Fibroblast of lung (primary cell): ENCODE measurements around the gene ZNF541. TPM values are rescaled to one million over a fixed set of nuclear protein-coding genes. Genes with fewer than 3 reads are reported as not detected.

Source experiments
- DNase-seq, 2 donors: peaks; one replicate each; pipeline versions ENCODE4 v3.0.0 to v3.0.0-alpha.2; 2010; ENCODE audit warnings: low read depth in 2 of 2
- H2AFZ ChIP-seq: 2 replicates; pipeline ENCODE4 v1.5.1; 2012; ENCODE audit warnings: low read length, control low read depth, inconsistent platforms
- H3K27ac ChIP-seq: 2 replicates; pipeline ENCODE4 v1.5.1; 2011; ENCODE audit warnings: low read length, control low read depth; ENCODE audit not compliant: insufficient read depth
- H3K27me3 ChIP-seq: 2 replicates; pipeline ENCODE4 v1.5.1; 2011; ENCODE audit warnings: mild to moderate bottlenecking, low read length; ENCODE audit not compliant: control insufficient read depth, insufficient read depth
- H3K36me3 ChIP-seq: 2 replicates; pipeline ENCODE4 v1.5.1; 2011; ENCODE audit warnings: low read length; ENCODE audit not compliant: control insufficient read depth, insufficient read depth
- H3K4me1 ChIP-seq: 2 replicates; pipeline ENCODE4 v1.5.1; 2011; ENCODE audit warnings: low read length; ENCODE audit not compliant: control insufficient read depth, insufficient read depth; ENCODE audit errors: extremely low read depth
- H3K4me2 ChIP-seq: 2 replicates; pipeline ENCODE4 v1.5.1; 2011; ENCODE audit warnings: low read length, control low read depth; ENCODE audit not compliant: insufficient read depth; ENCODE audit errors: extremely low read depth
- H3K4me3 ChIP-seq, 4 experiments: fragments of 200-600 bp in 1 of 4; sonication (generic) in 1 of 4; replicated peaks in 1 of 4; 2 replicates each; pipeline ENCODE4 v1.5.1; 2011 to 2016; ENCODE audit warnings: low read length in 4 of 4, low read depth in 3 of 4, mild to moderate bottlenecking in 3 of 4, control low read depth in 2 of 4, inconsistent platforms in 1 of 4, mixed read lengths in 1 of 4; ENCODE audit not compliant: insufficient read depth in 1 of 4; ENCODE audit errors: control extremely low read depth in 1 of 4
- H3K79me2 ChIP-seq: 2 replicates; pipeline ENCODE4 v1.5.1; 2012; ENCODE audit warnings: mild to moderate bottlenecking, low read length, inconsistent platforms; ENCODE audit not compliant: control insufficient read depth, insufficient read depth
- H3K9ac ChIP-seq: 2 replicates; pipeline ENCODE4 v1.5.1; 2011; ENCODE audit warnings: mild to moderate bottlenecking, low read length, control low read depth; ENCODE audit not compliant: insufficient read depth
- H3K9me3 ChIP-seq: 2 replicates; pipeline ENCODE4 v1.5.1; 2012; ENCODE audit warnings: low read depth, low read length; ENCODE audit not compliant: control insufficient read depth, insufficient read depth
- H4K20me1 ChIP-seq: 2 replicates; pipeline ENCODE4 v1.5.1; 2011; ENCODE audit warnings: low read length; ENCODE audit not compliant: control insufficient read depth, insufficient read depth; ENCODE audit errors: extremely low read depth
- EZH2 ChIP-seq: IDR thresholded peaks from 2 replicates; pipeline ENCODE4 v1.5.1; 2012; ENCODE audit warnings: low read length, control low read depth, mild to moderate bottlenecking; ENCODE audit errors: missing control alignments
- polyA plus RNA-seq, 2 donors: library from polyadenylated mRNA; depleted of rRNA in 1 of 2; stranded (reverse) in 1 of 2; unstranded in 1 of 2; fragments of >200 nt; gene quantifications; 2 replicates each; pipeline ENCODE4 v1.2.1, GENCODE V29; 2011 to 2012; ENCODE audit warnings: missing spikeins in 1 of 2
- total RNA-seq: library from RNA; depleted of rRNA; stranded (reverse); fragments of >200 nt; gene quantifications from 2 replicates; pipeline ENCODE4 v1.2.1, GENCODE V29; 2014
- TF ChIP-seq, protein P1 (sequence below), 2 donors: IDR thresholded peaks in 1 of 2; conservative IDR thresholded peaks in 1 of 2; 1 replicate in 1 of 2; 2 replicates in 1 of 2; pipeline ENCODE4 v1.5.1; 2011 to 2012; ENCODE audit warnings: low read length in 2 of 2, control low read depth in 1 of 2, inconsistent platforms in 1 of 2, low read depth in 1 of 2, mild to moderate bottlenecking in 1 of 2

The ZNF541 gene
- total and polyA plus RNA-seq, 2 donors (not counting 1 experiment from before 2014, with no cell fraction given) = 0.02 to 0.17 TPM

DNA sequence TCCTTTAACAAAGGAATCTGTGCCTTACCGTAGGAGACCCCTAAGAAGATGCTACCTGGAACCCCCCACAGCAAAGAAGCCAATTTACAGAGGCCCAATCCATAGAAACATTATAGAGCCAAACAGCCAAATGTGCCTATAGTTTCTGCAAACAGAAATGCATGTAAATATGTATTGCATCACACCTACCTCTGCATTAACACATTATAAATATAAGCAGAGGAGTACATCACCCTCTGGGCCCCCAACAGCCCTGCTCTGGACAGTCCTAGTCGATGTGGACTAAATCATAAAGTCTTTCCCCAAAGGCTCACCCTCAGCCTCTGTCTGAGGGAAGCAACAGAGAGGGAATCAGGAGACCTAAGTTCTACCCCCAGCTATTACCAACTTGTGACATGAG is 25.7 kb downstream of the ZNF541 start:
- Histone ChIP-seq H3K27me3 (peaks cover 10% of the 10 kb centered on the region), H3K79me2 (no peaks in the 10 kb centered on the region), H3K36me3 (no peaks in the 10 kb centered on the region), H3K4me1 (no peaks in the 10 kb centered on the region), H2AFZ (no peak overlapping the region), H3K9ac (no peak overlapping the region), H3K9me3 (no peaks in the 10 kb centered on the region), H3K27ac (no peak overlapping the region), H3K4me2 (no peak overlapping the region), H3K4me3 (no peak overlapping the region), H4K20me1 (no peaks in the 10 kb centered on the region)
- no peak for TF ChIP-seq EZH2
- TF ChIP-seq, protein P1, sequence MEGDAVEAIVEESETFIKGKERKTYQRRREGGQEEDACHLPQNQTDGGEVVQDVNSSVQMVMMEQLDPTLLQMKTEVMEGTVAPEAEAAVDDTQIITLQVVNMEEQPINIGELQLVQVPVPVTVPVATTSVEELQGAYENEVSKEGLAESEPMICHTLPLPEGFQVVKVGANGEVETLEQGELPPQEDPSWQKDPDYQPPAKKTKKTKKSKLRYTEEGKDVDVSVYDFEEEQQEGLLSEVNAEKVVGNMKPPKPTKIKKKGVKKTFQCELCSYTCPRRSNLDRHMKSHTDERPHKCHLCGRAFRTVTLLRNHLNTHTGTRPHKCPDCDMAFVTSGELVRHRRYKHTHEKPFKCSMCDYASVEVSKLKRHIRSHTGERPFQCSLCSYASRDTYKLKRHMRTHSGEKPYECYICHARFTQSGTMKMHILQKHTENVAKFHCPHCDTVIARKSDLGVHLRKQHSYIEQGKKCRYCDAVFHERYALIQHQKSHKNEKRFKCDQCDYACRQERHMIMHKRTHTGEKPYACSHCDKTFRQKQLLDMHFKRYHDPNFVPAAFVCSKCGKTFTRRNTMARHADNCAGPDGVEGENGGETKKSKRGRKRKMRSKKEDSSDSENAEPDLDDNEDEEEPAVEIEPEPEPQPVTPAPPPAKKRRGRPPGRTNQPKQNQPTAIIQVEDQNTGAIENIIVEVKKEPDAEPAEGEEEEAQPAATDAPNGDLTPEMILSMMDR (conservative IDR thresholded peaks at IDR 0.05 in 1 of 2, IDR thresholded peaks at IDR 0.05 in 1 of 2; ENCODE audit: low read depth in 1 of 2, low read length in 2 of 2) = no peak
- DNase-seq = no peak

DNA sequence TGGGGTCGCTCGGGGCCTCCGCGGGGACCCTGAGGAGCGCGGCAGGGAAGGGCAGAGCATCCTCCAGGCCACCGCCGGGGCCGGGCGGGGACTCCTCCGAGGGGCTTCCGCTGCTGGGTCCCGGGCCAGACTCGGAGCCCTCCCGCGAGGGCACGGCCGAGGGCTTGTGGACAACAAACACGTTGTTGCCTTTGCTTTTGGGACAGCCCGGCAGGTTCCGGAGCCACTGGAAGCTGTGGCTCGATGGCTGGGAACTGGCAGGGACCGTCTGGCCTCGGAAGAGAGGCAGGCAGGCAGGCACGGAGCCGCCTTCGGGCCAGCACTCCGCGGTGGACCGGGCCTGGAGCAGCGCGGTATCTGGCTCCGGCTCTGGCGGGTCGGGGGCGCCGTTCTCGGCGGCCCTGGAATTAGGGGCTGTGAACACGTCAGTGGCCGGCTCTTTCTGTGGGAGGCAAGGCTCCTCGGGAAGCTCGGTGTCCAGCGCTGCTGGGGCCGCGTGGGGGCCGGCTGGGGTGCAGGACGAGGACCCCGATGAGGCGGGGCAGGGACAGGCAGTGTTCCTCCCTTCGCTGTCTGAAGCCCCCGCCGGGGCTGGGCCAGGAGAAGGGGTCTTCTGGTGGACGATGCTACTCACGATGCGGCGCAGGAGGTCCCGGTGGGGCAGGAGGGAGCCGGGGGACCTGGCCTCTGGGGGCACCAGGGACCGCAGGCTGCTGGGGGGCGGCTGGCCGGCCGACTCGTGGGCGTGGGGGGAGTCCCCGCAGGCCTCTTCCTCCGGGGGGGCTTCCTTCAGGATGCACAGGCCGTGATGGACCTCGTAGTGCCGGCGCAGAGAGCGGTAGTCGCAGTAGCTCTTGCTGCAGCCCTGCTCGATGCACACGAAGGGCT is 27.6 kb downstream of the ZNF541 start:
- Histone ChIP-seq H3K9me3 (no peaks in the 10 kb centered on the region), H3K79me2 (no peaks in the 10 kb centered on the region), H3K9ac (peak overlapping the region; percentile 37), H3K27ac (no peak overlapping the region), H3K4me1 (no peaks in the 10 kb centered on the region), H4K20me1 (no peaks in the 10 kb centered on the region), H2AFZ (peak overlapping the region; percentile 53), H3K27me3 (peaks cover 10% of the 10 kb centered on the region), H3K36me3 (no peaks in the 10 kb centered on the region), H3K4me2 (peak overlapping the region; percentile 44), H3K4me3 (no peak overlapping the region)
- TF ChIP-seq, protein P1 (conservative IDR thresholded peaks at IDR 0.05 in 1 of 2, IDR thresholded peaks at IDR 0.05 in 1 of 2; ENCODE audit: low read depth in 1 of 2, low read length in 2 of 2) = no peak
- peak; percentile 32 for TF ChIP-seq EZH2
- no peak for DNase-seq

DNA sequence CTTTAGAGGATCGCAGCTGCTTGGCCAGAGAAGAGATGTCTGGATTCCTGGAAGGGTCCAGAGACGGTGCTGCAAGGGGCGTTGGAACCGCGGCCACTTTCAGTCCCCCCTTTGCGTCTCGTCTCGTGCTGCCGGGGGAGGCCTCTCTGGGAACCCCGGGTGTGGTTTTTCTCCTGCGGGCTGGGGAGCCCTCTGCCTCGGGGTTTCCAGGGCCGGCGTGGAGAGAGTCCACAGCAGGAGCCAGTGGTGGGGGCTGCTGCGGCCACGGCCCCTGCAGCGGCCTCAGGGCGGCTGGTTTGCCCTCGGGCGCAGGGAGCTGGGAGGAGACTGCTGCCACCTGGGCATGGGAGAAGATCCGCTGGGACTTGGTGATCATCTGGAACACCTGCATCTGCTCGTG is 28.5 kb downstream of the ZNF541 start:
- Histone ChIP-seq H3K9ac (no peak overlapping the region), H2AFZ (no peak overlapping the region), H3K4me2 (no peak overlapping the region), H3K4me1 (no peaks in the 10 kb centered on the region), H3K4me3 (no peak overlapping the region), H3K79me2 (no peaks in the 10 kb centered on the region), H3K27me3 (peaks cover 10% of the 10 kb centered on the region), H3K9me3 (no peaks in the 10 kb centered on the region), H4K20me1 (no peaks in the 10 kb centered on the region), H3K27ac (no peak overlapping the region), H3K36me3 (no peaks in the 10 kb centered on the region)
- no peak for DNase-seq
- TF ChIP-seq EZH2 = no peak
- TF ChIP-seq, protein P1 (conservative IDR thresholded peaks at IDR 0.05 in 1 of 2, IDR thresholded peaks at IDR 0.05 in 1 of 2; ENCODE audit: low read depth in 1 of 2, low read length in 2 of 2) = no peak
